K562 (cell line): Measurements from ENCODE around the gene BIRC3. TPM values are rescaled to one million over a fixed set of nuclear protein-coding genes. Genes with fewer than 3 reads are reported as not detected.

Experiments used
- ATAC-seq: fragments of 200-7000 bp; cut with Tn5 transposase; 3 replicates; pipeline ENCODE4 v1.9.1; 2020; ENCODE audit warnings: moderate library complexity
- BruUV-seq: library from RNA; stranded (reverse); fragments of 400-500 nt; replicated peaks from 2 replicates; lab custom pipeline; 2021; lab: Mats Ljungman, UMichigan
- CTCF ChIA-PET: fragments of 300-600 bp; formaldehyde crosslinking; extraction: SDS; loops from one replicate; lab custom pipeline; 2021; ENCODE audit warnings: low intra/inter-chr PET ratio; lab: Yijun Ruan, JAX
- POLR2A ChIA-PET: fragments of 300-600, 350-650 bp; sonication (Branson Sonifier 250); formaldehyde crosslinking; extraction: SDS; loops from one replicate; lab custom pipeline; 2021; ENCODE audit warnings: antibody characterized with exemption, inconsistent platforms; lab: Yijun Ruan, JAX
- DNase-seq, 4 experiments: peaks; one replicate each; pipeline versions ENCODE4 v3.0.0 to v3.0.0-alpha.2; 2011 to 2018; ENCODE audit warnings: low spot score in 3 of 4, mixed read lengths in 3 of 4; ENCODE audit errors: extremely low read depth in 1 of 4
- FAIRE-seq: peaks from 2 replicates; lab custom pipeline; 2011; peaks lifted over from hg19 to GRCh38; lab: Jason Lieb, UNC
- H2AFZ ChIP-seq: 2 replicates; pipeline ENCODE4 v1.6.0; 2011; ENCODE audit warnings: low read depth, low read length, control low read depth, inconsistent platforms
- H3K27ac ChIP-seq: fragments of 200-600 bp; 3 replicates; pipeline ENCODE4 v1.8.0; 2011; ENCODE audit warnings: low read depth, mild to moderate bottlenecking, control low read depth, inconsistent platforms, low read length, moderate library complexity, mixed read lengths; ENCODE audit errors: extremely low read depth
- H3K27me3 ChIP-seq, 2 experiments: fragments of 300-600 bp in 1 of 2; 2 replicates in 1 of 2; 3 replicates in 1 of 2; pipeline versions ENCODE4 v1.6.0 to v1.8.0; 2011; ENCODE audit warnings: inconsistent platforms in 2 of 2, low read length in 2 of 2, mild to moderate bottlenecking in 1 of 2, mixed read lengths in 1 of 2, moderate library complexity in 1 of 2; ENCODE audit not compliant: control insufficient read depth in 2 of 2, insufficient read depth in 2 of 2
- H3K36me3 ChIP-seq: fragments of 300-600 bp; 3 replicates; pipeline ENCODE4 v1.8.0; 2011; ENCODE audit warnings: mild to moderate bottlenecking, low read length, inconsistent platforms; ENCODE audit not compliant: control insufficient read depth, insufficient read depth
- H3K4me1 ChIP-seq, 2 experiments: fragments of 200-600 bp in 1 of 2; replicated peaks in 1 of 2; 2 replicates in 1 of 2; 3 replicates in 1 of 2; pipeline versions ENCODE4 v1.5.1 to v1.8.0; 2011; ENCODE audit warnings: inconsistent platforms in 2 of 2, low read length in 2 of 2, mild to moderate bottlenecking in 1 of 2, mixed read lengths in 1 of 2, moderate library complexity in 1 of 2; ENCODE audit not compliant: control insufficient read depth in 2 of 2, insufficient read depth in 2 of 2
- H3K4me2 ChIP-seq: 2 replicates; pipeline ENCODE4 v1.6.1; 2011; ENCODE audit warnings: low read length, control low read depth, inconsistent platforms, mixed read lengths; ENCODE audit not compliant: insufficient read depth
- H3K4me3 ChIP-seq: fragments of 200-600 bp; sonication (generic), shearing (Covaris generic); 2 replicates; pipeline ENCODE4 v1.5.1; 2016; ENCODE audit warnings: control low read depth, inconsistent platforms
- H3K79me2 ChIP-seq: fragments of 200-600 bp; 3 replicates; pipeline ENCODE4 v1.8.0; 2011; ENCODE audit warnings: low read length, inconsistent platforms; ENCODE audit not compliant: control insufficient read depth, insufficient read depth
- H3K9ac ChIP-seq, 2 experiments: 2 replicates each; pipeline versions ENCODE4 v1.6.0 to v1.6.1; 2011; ENCODE audit warnings: low read depth in 2 of 2, low read length in 2 of 2, control low read depth in 1 of 2, inconsistent platforms in 1 of 2, mild to moderate bottlenecking in 1 of 2, mixed read lengths in 1 of 2; ENCODE audit not compliant: insufficient read depth in 1 of 2
- H3K9me1 ChIP-seq: one replicate; pipeline ENCODE4 v1.6.0; 2011; ENCODE audit warnings: inconsistent platforms, mild to moderate bottlenecking, low read length, moderate library complexity; ENCODE audit not compliant: control insufficient read depth, insufficient read depth
- H3K9me3 ChIP-seq: replicated peaks from 2 replicates; pipeline ENCODE4 v1.5.1; 2011; ENCODE audit warnings: low read depth, low read length, inconsistent platforms; ENCODE audit not compliant: control insufficient read depth, insufficient read depth
- H4K20me1 ChIP-seq: replicated peaks from 2 replicates; pipeline ENCODE4 v1.6.1; 2011; ENCODE audit warnings: low read length, inconsistent platforms, mixed read lengths; ENCODE audit not compliant: control insufficient read depth, insufficient read depth
- ARNT ChIP-seq, 2 experiments: fragments of 450-650 bp; IDR thresholded peaks; 2 replicates each; pipeline ENCODE4 v1.6.1; 2016; ENCODE audit warnings: mild to moderate bottlenecking in 1 of 2
- BRD9 ChIP-seq: fragments of 450-650 bp; IDR thresholded peaks from 2 replicates; pipeline ENCODE4 v1.6.1; 2018; ENCODE audit warnings: low read depth; ENCODE audit not compliant: partially characterized antibody
- CREB3L1 ChIP-seq: fragments of 450-650 bp; IDR thresholded peaks from 2 replicates; pipeline ENCODE4 v1.6.1; 2014; ENCODE audit warnings: low read depth, mild to moderate bottlenecking, moderate library complexity, borderline replicate concordance
- HNRNPK ChIP-seq: fragments of 200-400 bp; formaldehyde crosslinking; IDR thresholded peaks from one replicate; pipeline ENCODE4 v1.6.1; 2018; ENCODE audit warnings: mild to moderate bottlenecking, low read depth, low read length; ENCODE audit not compliant: poor library complexity, severe bottlenecking
- NFYB ChIP-seq: IDR thresholded peaks from 2 replicates; pipeline ENCODE4 v1.6.1; 2011; ENCODE audit warnings: mild to moderate bottlenecking, moderate library complexity; ENCODE audit not compliant: insufficient read length; ENCODE audit errors: extremely low read depth
- NR3C1 ChIP-seq: sonication (generic); formaldehyde crosslinking; IDR thresholded peaks from 2 replicates; pipeline ENCODE4 v1.8.1; 2022; ENCODE audit warnings: missing genetic modification reagents
- RBFOX2 ChIP-seq: fragments of 200-400 bp; formaldehyde crosslinking; IDR thresholded peaks from 2 replicates; pipeline ENCODE4 v1.6.1; 2017; ENCODE audit warnings: low read depth, mild to moderate bottlenecking, low read length, moderate library complexity
- ZNF217 ChIP-seq: sonication (generic); formaldehyde crosslinking; IDR thresholded peaks from 2 replicates; pipeline ENCODE4 v1.8.0; 2022; ENCODE audit warnings: mild to moderate bottlenecking, missing genetic modification reagents
- ZNF561 ChIP-seq: fragments of 450-650 bp; formaldehyde crosslinking; conservative IDR thresholded peaks from 2 replicates; pipeline ENCODE4 v1.4.0; 2020; ENCODE audit warnings: mild to moderate bottlenecking, moderate library complexity
- ZNF785 ChIP-seq: fragments of 250-450 bp; sonication (Bioruptor Pico); IDR thresholded peaks from 2 replicates; pipeline ENCODE4 v1.4.0; 2020; ENCODE audit warnings: mild to moderate bottlenecking
- ZSCAN29 ChIP-seq: fragments of 450-650 bp; IDR thresholded peaks from 2 replicates; pipeline ENCODE4 v1.6.1; 2017
- ZZZ3 ChIP-seq: fragments of 450-650 bp; IDR thresholded peaks from 2 replicates; pipeline ENCODE4 v1.6.1; 2016; ENCODE audit warnings: antibody characterized with exemption, mild to moderate bottlenecking, moderate library complexity
- WGBS: fragments of 100-300 bp; shearing (Covaris generic); methylation state at CpG from one replicate; pipeline ENCODE4 v1.1.6; 2016; ENCODE audit warnings: low coverage, mixed read lengths; ENCODE audit not compliant: insufficient coverage; ENCODE audit errors: missing lambda C conversion rate; 5-methylcytosine and 5-hydroxymethylcytosine counted together
- in situ Hi-C: fragments of 300-500 bp; cut with MboI; formaldehyde crosslinking; loops from 4 replicates; pipeline ENCODE4 v1.15.0; 2018; ENCODE audit warnings: inconsistent platforms, mixed read lengths
- intact Hi-C: fragments of 100-400 bp; cut with micrococcal nuclease; formaldehyde crosslinking; loops from 2 replicates; pipeline ENCODE4 v1.14.2; 2022
- polyA plus RNA-seq, 8 experiments: library from polyadenylated mRNA; depleted of rRNA in 4 of 8; stranded (reverse) in 5 of 8; unstranded in 3 of 8; fragments of >200 nt; fragmentation: Nextera tagmentation in 2 of 8; fragmentation: Illumina TruSeq in 1 of 8; extraction: Ambion mirVana in 2 of 8; extraction: Trizol in 1 of 8; gene quantifications; 2 replicates each; pipeline versions ENCODE4 v1.2.1 to v1.2.3, GENCODE V29; 2011 to 2014; ENCODE audit warnings: inconsistent platforms in 1 of 8, missing spikeins in 1 of 8
- total RNA-seq, 7 experiments: library from RNA; depleted of rRNA in 6 of 7; stranded (reverse); fragments of >200 nt in 6 of 7; fragmentation: Illumina TruSeq in 2 of 7; extraction: Trizol in 2 of 7; gene quantifications; 2 replicates each; pipeline versions ENCODE4 v1.2.1 to v1.2.3, GENCODE V29; 2011 to 2021; ENCODE audit warnings: low replicate concordance in 1 of 7
- TF ChIP-seq, protein P1 (sequence below): fragments of 450-650 bp; formaldehyde crosslinking; IDR thresholded peaks from 2 replicates; pipeline ENCODE4 v1.4.0; 2022; ENCODE audit warnings: missing genetic modification characterization

BIRC3 gene
- total and polyA plus RNA-seq, 9 of the 15 experiments (the other 6 are each of a cell fraction or from before 2014, with no cell fraction given): 0.08 to 0.42 (median 0.18) TPM

- ChIA-PET CTCF (no interaction called here), POLR2A (no interaction called here)
- Histone ChIP-seq H3K4me1 (peaks cover 5 to 13% of the 10 kb centered on the region in 2 experiments; a peak in 3 of 5 replicates), H3K4me3 (no peak overlapping the region), H3K9ac (no peak overlapping the region), H3K4me2 (no peak overlapping the region), H3K9me1 (no peaks in the 10 kb centered on the region), H3K9me3 (no peaks in the 10 kb centered on the region), H3K79me2 (peaks cover 11% of the 10 kb centered on the region), H3K36me3 (peaks cover 41% of the 10 kb centered on the region), H2AFZ (no peak overlapping the region), H3K27ac (no peak overlapping the region), H4K20me1 (no peaks in the 10 kb centered on the region), H3K27me3 (no peaks in the 10 kb centered on the region)
- in situ Hi-C loops (no loop called here), intact Hi-C loops (no loop called here)
- no TSS peak for BruUV-seq
- no peak for DNase-seq
- no peak for ATAC-seq
- no peak for FAIRE-seq
- TF ChIP-seq RBFOX2 (no peak), ZNF561 (no peak), NR3C1 (CRISPR knock-in tag) (no peak), NFYB (no peak)
Measured at GRCh38 chr11:102378818-102379217, 61.5 kb downstream of the BIRC3 start.

- CTCF ChIA-PET: no interaction called here
- POLR2A ChIA-PET: no interaction called here
- FAIRE-seq (no peak), DNase-seq (no peak), ATAC-seq (no peak)
- Histone ChIP-seq H3K36me3 (peaks cover 32% of the 10 kb centered on the region), H3K79me2 (no peaks in the 10 kb centered on the region), H3K9me1 (no peaks in the 10 kb centered on the region), H3K27me3 (no peaks in the 10 kb centered on the region), H3K4me3 (no peak overlapping the region), H3K4me2 (no peak overlapping the region), H3K9ac (no peak overlapping the region), H3K4me1 (peaks cover 12 to 39% of the 10 kb centered on the region in 2 experiments; a peak in 4 of 5 replicates), H2AFZ (no peak overlapping the region), H4K20me1 (no peaks in the 10 kb centered on the region)
- in situ Hi-C loops (no loop called here), intact Hi-C loops (no loop called here)
- WGBS: 70% methylated on average over 3 of the region's 3 CpGs
- no TSS peak for BruUV-seq
- TF ChIP-seq ZNF217 (no peak), ZZZ3 (no peak), ARNT (IDR thresholded peaks at IDR 0.05) (no peak), HNRNPK (no peak), ZNF785 (CRISPR knock-in tag) (no peak), BRD9 (no peak), CREB3L1 (no peak), ZSCAN29 (no peak)
- TF ChIP-seq, protein P1, sequence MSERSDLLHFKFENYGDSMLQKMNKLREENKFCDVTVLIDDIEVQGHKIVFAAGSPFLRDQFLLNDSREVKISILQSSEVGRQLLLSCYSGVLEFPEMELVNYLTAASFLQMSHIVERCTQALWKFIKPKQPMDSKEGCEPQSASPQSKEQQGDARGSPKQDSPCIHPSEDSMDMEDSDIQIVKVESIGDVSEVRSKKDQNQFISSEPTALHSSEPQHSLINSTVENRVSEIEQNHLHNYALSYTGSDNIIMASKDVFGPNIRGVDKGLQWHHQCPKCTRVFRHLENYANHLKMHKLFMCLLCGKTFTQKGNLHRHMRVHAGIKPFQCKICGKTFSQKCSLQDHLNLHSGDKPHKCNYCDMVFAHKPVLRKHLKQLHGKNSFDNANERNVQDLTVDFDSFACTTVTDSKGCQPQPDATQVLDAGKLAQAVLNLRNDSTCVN (CRISPR knock-in tag): no peak
- TF ChIP-seq, all 486 proteins: peak for 0
- Histone ChIP-seq H3K9me3 (no peaks in the 10 kb centered on the region), H3K27ac (no peak overlapping the region)
Measured at GRCh38 chr11:102382384-102382783, 65.1 kb downstream of the BIRC3 start.
